Fibroblast of the aortic adventitia (primary cell): Measurements from ENCODE around the gene SCARF2. TPM values are rescaled to one million over a fixed set of nuclear protein-coding genes. Genes with fewer than 3 reads are reported as not detected.
"Not testable (repeated sequence)": the region's sequence is repeated elsewhere in the genome, so short reads cannot be mapped to it uniquely, and the experiment has no call there.

Source experiments
- DNase-seq: peaks from one replicate; pipeline ENCODE4 v3.0.0-alpha.2; 2010; ENCODE audit warnings: low read depth
- H3K4me3 ChIP-seq: 2 replicates; pipeline ENCODE4 v1.5.1; 2011; ENCODE audit warnings: low read depth, mild to moderate bottlenecking, control low read depth, low read length, moderate library complexity
- total RNA-seq: library from RNA; depleted of rRNA; stranded (reverse); fragments of >200 nt; gene quantifications from 2 replicates; pipeline ENCODE4 v1.2.3, GENCODE V29; 2012; ENCODE audit warnings: low replicate concordance
- TF ChIP-seq, protein P1 (sequence below): IDR thresholded peaks from 2 replicates; pipeline ENCODE4 v1.5.1; 2011; ENCODE audit warnings: mild to moderate bottlenecking, low read length, control low read depth, inconsistent platforms; ENCODE audit not compliant: insufficient read depth

Gene SCARF2
- total RNA-seq, 1 donor = 11.8 TPM

DNA sequence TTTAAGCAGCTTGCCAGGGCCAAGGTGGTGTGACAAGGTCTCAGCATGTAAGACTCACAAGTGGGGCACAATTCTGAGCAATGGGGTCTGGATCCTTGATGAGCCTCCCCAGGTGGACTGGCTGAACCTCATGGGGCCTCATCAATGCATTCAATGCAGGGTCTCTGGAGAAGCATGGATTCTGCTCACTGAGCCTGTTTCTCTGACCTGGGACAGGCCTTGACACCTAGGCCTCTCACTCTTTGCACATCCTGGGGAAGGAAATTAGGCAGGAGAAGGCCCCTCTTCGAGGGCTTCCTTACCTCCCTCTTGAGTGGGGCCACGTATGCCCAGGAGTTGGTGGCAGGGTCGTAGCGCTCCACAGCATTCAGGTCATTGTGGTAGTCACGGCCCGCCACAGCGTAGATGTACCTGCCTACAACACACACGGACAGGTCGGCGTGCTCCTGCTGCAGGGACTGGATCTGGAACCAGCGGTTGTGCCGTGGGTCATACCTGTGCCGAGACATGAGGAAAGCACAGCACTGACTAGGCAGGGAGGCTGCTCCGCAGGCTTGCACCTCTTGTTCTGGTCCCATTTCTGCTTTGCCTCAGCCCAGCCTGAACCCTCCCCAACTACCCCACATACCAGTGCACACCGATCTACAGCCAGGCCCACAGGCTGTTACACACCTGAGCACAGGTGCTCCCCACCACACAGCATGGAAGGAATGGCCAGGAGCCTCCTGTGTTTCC lies 20.0 kb upstream of the SCARF2 start:
- TF ChIP-seq, protein P1, sequence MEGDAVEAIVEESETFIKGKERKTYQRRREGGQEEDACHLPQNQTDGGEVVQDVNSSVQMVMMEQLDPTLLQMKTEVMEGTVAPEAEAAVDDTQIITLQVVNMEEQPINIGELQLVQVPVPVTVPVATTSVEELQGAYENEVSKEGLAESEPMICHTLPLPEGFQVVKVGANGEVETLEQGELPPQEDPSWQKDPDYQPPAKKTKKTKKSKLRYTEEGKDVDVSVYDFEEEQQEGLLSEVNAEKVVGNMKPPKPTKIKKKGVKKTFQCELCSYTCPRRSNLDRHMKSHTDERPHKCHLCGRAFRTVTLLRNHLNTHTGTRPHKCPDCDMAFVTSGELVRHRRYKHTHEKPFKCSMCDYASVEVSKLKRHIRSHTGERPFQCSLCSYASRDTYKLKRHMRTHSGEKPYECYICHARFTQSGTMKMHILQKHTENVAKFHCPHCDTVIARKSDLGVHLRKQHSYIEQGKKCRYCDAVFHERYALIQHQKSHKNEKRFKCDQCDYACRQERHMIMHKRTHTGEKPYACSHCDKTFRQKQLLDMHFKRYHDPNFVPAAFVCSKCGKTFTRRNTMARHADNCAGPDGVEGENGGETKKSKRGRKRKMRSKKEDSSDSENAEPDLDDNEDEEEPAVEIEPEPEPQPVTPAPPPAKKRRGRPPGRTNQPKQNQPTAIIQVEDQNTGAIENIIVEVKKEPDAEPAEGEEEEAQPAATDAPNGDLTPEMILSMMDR = no peak
- DNase-seq = no peak
- no peak overlapping the region for H3K4me3 ChIP-seq

DNA sequence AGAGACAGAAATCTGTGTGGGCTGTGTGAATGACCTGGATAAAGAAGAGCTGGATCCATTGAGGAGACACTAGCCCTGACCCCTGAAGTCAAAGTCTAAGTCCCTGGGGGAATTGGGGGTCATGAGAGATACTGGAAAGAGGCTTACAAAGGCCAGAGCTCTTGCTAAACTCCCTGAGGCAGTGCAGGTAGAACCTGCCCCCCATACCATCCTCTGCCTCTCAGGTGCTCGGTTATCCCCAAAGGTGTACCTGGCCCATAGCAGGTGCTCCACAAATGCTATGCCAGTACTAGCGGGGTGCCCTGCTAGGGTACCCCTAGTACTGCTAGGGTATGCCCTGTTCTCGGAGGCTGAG lies 19.1 kb upstream of the SCARF2 start:
- DNase-seq = no peak

DNA sequence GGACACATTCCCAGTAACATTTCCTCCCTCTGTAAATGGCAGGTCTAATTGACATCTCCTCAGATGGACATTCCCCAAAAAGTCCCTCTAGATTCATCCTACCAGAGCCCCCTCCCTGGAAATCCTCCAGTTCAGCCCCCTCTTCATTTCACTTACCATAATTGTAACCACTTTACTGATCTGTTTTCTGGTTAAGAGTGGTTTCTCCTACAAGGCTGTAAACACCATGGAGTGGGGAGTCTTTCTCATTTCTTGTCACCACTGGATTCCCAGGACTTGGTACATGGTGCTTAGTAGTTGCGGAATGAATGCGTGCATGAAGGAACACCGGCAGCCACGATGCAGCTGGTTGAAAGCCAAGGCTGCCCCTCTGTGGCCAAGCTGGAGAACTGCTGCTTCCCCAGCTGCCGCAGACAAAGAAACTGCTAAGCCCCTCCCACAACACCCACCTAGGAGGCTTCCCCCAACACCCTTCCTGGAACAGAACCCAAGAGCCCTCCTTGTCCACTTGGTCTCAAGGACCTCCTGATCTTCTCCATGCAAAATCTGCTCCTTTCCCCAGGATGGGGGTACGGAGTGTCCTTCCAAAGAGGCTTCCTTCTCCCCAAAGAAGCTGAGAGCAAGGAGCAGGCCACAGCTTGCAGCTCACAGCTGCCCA lies 18.6 kb upstream of the SCARF2 start:
- peak; percentile 87 for DNase-seq
- H3K4me3 ChIP-seq = no peak overlapping the region
- TF ChIP-seq, protein P1 = peak; percentile 95

More for the DNA sequence above, 19.1 kb upstream of the SCARF2 start:
- no peak overlapping the region for H3K4me3 ChIP-seq
- TF ChIP-seq, protein P1 = no peak

DNA sequence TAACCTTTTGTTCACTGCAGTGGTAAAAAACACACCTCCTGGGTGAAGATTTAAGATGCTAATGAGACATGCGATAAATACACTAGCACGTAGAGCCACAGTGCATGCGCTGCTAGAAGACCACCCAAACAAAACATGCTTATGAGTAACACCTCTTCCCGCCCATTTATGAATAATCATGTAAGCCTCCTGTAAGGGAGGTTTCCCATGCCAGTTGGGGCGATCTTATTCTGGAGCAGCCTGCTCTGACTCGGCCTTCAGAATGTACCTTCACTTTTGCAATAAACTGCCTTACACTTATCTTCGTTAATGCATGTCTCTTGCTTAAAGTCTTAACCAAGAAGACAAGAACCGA lies 18.1 kb upstream of the SCARF2 start:
- H3K4me3 ChIP-seq = no peak overlapping the region
- TF ChIP-seq, protein P1 = no peak
- no peak for DNase-seq

DNA sequence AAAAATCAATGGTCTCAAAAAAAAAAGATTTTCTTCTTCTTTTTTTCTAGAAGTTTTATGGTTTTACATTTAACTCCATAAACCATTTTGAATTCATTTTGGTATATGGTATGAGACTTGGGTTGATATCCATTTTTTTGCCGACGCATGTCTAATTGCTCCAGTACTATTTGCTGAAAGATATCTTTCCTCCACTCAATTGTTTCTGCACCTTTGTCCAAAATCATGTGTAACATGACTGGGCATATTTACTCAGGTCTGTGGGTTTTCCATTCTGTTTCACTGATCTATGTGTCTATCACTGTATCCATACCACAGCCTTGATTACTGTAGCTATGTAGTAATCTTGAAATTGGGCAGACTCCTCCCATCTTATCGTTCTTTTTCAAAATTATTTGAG lies 15.6 kb upstream of the SCARF2 start:
- DNase-seq = no peak
- no peak overlapping the region for H3K4me3 ChIP-seq
- TF ChIP-seq, protein P1 = no peak

DNA sequence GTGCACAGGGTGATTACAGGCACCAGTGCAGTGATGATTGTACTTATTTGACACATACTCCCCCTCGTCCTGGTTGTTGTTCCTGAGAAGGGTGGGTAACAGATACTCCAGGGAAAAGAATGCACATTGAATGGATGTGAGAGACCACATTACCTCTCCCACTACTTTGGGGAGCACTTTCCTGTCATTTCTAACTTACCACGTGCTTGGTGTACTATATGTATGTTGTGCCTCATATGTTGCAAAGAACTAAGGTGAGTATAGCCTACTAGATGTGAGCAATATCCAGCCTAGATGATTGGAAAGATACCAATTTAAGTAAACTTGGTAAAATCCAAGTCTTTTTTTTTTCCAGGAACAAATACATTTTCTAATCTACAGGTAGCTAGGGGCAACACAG lies 14.3 kb upstream of the SCARF2 start:
- DNase-seq = no peak
- TF ChIP-seq, protein P1 = no peak
- H3K4me3 ChIP-seq = no peak overlapping the region

DNA sequence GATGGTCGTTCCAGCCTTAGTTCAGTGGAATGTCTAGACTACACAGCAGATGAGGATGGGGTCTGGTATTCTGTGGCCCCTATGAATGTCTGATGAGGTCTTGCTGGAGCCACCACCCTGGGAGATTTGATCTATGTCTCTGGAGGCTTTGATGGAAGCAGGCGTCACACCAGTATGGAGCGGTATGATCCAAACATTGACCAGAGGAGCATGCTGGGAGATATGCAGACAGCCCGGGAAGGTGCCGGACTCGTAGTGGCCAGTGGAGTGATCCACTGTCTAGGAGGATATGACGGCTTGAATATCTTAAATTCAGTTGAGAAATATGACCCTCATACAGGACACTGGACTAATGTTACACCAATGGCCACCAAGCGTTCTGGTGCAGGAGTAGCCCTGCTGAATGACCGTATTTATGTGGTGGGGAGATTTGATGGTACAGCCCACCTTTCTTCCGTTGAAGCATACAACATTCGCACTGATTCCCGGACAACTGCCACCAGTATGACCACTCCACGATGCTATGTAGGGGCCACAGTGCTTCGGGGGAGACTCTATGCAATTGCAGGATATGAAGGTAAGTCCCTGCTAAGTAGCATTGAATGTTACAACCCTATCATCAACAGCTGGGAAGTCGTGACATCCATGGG lies 13.6 kb upstream of the SCARF2 start:
- H3K4me3 ChIP-seq, DNase-seq: not testable (repeated sequence)
